ENCODE measurements around the gene IQSEC1.
A peak's percentile ranks its signal among the peaks of the same experiment; 100 is the strongest.

The IQSEC1 gene

DNA sequence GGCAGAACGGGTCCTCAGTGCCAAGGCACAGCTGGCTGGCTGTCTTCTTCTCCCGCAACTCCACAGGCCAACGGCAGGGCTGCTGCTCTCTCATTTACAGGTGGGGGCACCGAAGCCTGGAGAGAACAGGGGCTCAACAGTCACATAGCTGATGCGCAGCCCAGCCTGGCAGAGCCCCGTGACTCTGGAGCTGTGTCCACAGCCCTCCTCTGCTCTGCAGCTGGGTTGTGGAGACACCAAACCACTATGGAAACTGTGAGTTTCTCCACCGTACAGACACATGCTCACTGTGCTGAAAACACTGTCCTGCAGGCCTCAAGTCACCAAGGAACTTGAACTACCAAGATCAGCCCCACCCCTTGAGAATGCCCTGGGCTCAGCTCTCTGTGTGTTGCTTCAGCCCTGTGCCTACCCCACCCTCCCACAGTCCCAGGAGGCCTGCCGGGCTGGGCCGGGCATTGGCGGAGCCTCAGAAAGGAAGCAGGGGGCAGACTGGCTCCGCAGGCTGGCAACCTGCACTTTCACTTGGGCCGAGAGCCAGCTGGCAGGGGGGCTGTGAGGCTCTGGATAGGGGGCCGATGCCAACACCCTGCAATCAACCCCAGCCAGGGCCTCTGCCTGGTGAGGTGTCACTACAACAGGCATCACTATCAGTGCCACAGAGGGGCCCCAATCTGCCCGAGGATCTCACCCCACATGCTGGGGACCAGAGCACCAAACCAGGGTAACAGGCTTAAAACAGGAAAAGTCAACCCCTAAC, 118.2 kb downstream of the IQSEC1 start:
- Histone ChIP-seq H3K27me3 (ENCODE audit: control insufficient read depth in 1 of 2, insufficient read depth in 2 of 2, low read length in 2 of 2) (no peaks in the 10 kb centered on the region), H3K36me3 (ENCODE audit: control insufficient read depth in 1 of 2, insufficient read depth in 2 of 2, low read length in 2 of 2) (no peaks in the 10 kb centered on the region), H3K9ac (ENCODE audit: low read depth in 1 of 2, low read length in 2 of 2) (peak overlapping the region in 1 of 2 donors; percentile 10), H3K4me1 (ENCODE audit: control insufficient read depth in 1 of 2, insufficient read depth in 2 of 2, low read length in 2 of 2) (peaks cover 18 to 28% of the 10 kb centered on the region in 2 donors), H3K4me3 (ENCODE audit: low read depth in 1 of 2, low read length in 2 of 2) (no peak overlapping the region), H3K9me3 (ENCODE audit: control insufficient read depth in 1 of 2, low read length in 2 of 2) (no peaks in the 10 kb centered on the region), H3K27ac (ENCODE audit: low read depth, low read length) (no peak overlapping the region)

DNA sequence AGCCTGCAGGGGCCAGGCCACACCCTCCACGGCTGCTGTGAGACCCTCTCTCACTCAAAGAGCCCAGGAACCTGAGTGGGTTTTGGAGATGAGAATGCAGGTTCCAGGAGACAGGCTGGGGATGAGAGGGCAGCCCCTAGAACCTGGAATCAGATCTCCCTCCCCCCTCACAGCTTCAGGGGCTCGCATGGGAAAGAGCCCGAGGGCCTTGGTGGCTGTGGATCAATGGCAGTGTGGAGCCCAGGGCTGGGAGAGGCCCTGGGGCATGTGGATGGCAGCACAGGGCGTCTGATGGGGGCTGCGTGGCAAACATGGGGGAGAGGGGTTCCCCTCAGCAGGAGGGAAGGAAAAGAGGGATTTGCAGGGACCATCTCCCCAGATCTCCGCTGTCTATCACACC, 119.0 kb downstream of the IQSEC1 start:
- no peak overlapping the region for H3K4me3 ChIP-seq (ENCODE audit: low read depth in 1 of 2, low read length in 2 of 2)
- H3K4me1 ChIP-seq (ENCODE audit: control insufficient read depth in 1 of 2, insufficient read depth in 2 of 2, low read length in 2 of 2), result peaks cover 15 to 28% of the 10 kb centered on the region in 2 donors
- no peak overlapping the region for H3K27ac ChIP-seq (ENCODE audit: low read depth, low read length)
- no peak overlapping the region for H3K9ac ChIP-seq (ENCODE audit: low read depth in 1 of 2, low read length in 2 of 2)
- H3K9me3 ChIP-seq (ENCODE audit: control insufficient read depth in 1 of 2, low read length in 2 of 2), result no peaks in the 10 kb centered on the region
- H3K27me3 ChIP-seq (ENCODE audit: control insufficient read depth in 1 of 2, insufficient read depth in 2 of 2, low read length in 2 of 2), result no peaks in the 10 kb centered on the region
- no peaks in the 10 kb centered on the region for H3K36me3 ChIP-seq (ENCODE audit: control insufficient read depth in 1 of 2, insufficient read depth in 2 of 2, low read length in 2 of 2)

GRCh38 chr3:12953201-12953995, 119.8 kb downstream of the IQSEC1 start:
- Histone ChIP-seq H3K4me3 (ENCODE audit: low read depth in 1 of 2, low read length in 2 of 2) (no peak overlapping the region), H3K27me3 (ENCODE audit: control insufficient read depth in 1 of 2, insufficient read depth in 2 of 2, low read length in 2 of 2) (no peaks in the 10 kb centered on the region), H3K4me1 (ENCODE audit: control insufficient read depth in 1 of 2, insufficient read depth in 2 of 2, low read length in 2 of 2) (peaks cover 21 to 33% of the 10 kb centered on the region in 2 donors), H3K9me3 (ENCODE audit: control insufficient read depth in 1 of 2, low read length in 2 of 2) (no peaks in the 10 kb centered on the region), H3K9ac (ENCODE audit: low read depth in 1 of 2, low read length in 2 of 2) (no peak overlapping the region), H3K27ac (ENCODE audit: low read depth, low read length) (no peak overlapping the region), H3K36me3 (ENCODE audit: control insufficient read depth in 1 of 2, insufficient read depth in 2 of 2, low read length in 2 of 2) (no peaks in the 10 kb centered on the region)

DNA sequence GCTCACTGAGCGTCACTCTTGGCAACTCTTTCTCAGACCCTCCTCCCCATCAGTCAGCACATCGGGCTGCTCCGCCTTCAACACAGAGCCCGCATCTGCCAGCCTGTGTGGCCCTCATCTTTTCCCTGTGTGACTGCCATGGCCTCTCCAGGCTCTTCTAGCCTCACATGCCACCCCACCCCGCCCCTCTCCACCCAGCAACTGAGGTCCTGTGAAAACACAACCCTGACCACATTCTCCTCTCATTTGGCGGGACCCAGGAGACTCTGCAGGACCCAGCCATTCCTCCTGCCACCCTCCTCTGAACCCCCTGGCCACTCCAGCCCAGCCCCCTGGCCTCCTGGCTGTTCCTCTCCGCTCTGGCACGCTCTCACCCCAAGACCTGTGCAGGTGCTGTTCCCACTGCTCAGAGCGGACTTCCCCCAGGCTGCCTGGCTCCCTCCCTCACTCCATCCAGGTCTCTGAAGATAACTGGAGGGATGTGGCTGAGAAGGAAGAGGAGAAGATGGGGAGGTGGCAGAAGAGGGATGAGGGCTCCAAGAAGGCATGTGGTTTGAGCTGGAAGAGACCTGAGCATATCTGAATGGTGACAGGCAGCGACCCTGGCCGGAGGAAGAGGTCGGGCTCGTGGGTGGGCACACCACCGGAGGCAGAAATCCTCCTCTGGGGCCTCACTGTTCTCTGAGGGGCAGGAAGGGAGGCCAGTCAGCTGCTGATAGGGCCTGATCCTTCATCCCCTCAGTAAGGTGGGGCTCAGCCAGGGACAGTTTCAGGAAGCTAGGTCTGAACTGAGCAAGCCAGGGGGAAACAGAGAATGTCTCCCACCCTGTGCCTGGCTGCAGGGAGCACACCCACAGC, 120.7 kb downstream of the IQSEC1 start:
- H3K9ac ChIP-seq (ENCODE audit: low read depth in 1 of 2, low read length in 2 of 2), result no peak overlapping the region
- no peaks in the 10 kb centered on the region for H3K9me3 ChIP-seq (ENCODE audit: control insufficient read depth in 1 of 2, low read length in 2 of 2)
- no peak overlapping the region for H3K27ac ChIP-seq (ENCODE audit: low read depth, low read length)
- peaks cover 29 to 41% of the 10 kb centered on the region in 2 donors for H3K4me1 ChIP-seq (ENCODE audit: control insufficient read depth in 1 of 2, insufficient read depth in 2 of 2, low read length in 2 of 2)
- no peaks in the 10 kb centered on the region for H3K36me3 ChIP-seq (ENCODE audit: control insufficient read depth in 1 of 2, insufficient read depth in 2 of 2, low read length in 2 of 2)
- no peaks in the 10 kb centered on the region for H3K27me3 ChIP-seq (ENCODE audit: control insufficient read depth in 1 of 2, insufficient read depth in 2 of 2, low read length in 2 of 2)
- H3K4me3 ChIP-seq (ENCODE audit: low read depth in 1 of 2, low read length in 2 of 2), result no peak overlapping the region

DNA sequence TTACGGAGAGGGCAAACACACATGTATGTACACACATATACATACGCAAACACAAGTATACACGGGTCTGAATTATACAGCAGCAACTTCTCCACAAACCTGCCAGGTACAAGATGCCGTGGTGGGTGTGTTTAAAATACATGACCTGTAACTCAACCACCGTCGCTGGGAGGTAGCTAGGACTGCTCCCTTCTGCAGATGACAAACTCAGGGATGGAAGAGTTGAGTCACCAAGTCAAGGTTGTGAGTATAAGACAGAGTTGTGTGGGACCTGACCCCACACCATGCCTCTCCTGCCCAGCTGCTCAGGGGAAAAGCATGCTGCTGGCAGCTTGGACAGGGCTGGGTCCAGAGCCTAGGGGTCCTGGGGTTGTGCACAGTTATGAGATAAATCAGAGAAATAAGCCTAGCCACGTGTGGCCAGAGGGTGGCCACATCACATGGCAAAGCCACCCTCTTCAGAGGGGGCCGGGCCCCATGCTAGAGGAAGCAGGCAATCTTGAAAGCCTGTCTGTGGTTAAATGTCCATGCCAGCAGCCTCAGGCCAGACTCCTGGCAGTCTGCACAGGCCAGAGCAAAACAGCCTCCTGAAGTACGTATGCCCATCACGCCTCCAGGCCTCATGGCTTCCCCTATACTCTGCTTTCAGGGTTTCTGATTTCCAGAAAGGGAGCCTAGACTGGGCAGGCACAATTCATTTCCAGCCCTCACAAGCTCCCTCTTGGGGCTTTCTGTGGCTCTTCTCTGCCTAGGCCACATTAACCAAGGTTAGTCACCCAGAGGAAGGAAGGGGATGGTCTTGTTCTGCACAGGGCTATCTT, 124.1 kb downstream of the IQSEC1 start:
- Histone ChIP-seq H3K36me3 (ENCODE audit: control insufficient read depth in 1 of 2, insufficient read depth in 2 of 2, low read length in 2 of 2) (no peaks in the 10 kb centered on the region), H3K27ac (ENCODE audit: low read depth, low read length) (no peak overlapping the region), H3K9me3 (ENCODE audit: control insufficient read depth in 1 of 2, low read length in 2 of 2) (no peaks in the 10 kb centered on the region), H3K27me3 (ENCODE audit: control insufficient read depth in 1 of 2, insufficient read depth in 2 of 2, low read length in 2 of 2) (no peaks in the 10 kb centered on the region), H3K4me3 (ENCODE audit: low read depth in 1 of 2, low read length in 2 of 2) (no peak overlapping the region), H3K9ac (ENCODE audit: low read depth in 1 of 2, low read length in 2 of 2) (no peak overlapping the region), H3K4me1 (ENCODE audit: control insufficient read depth in 1 of 2, insufficient read depth in 2 of 2, low read length in 2 of 2) (peaks cover 27 to 29% of the 10 kb centered on the region in 2 donors)

DNA sequence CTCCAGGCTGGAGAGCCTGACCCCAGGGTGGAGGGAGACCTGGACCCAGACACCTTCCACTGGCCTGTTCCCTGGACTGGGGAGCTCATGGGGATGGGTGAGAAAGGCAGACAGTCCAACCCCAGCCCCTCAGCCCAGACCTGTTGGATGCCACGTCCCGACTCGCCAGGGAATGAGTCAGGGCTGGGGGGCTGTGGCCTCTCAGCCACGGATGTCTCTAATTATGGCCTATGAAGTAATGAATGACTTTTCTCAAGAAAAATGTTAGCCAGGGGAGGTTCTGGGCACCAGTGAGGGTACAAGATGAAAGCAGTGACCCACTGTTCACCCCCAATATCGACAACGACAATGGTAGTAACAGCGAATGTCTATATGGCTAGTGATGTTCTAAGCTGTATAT, 124.9 kb downstream of the IQSEC1 start:
- Histone ChIP-seq H3K4me1 (ENCODE audit: control insufficient read depth in 1 of 2, insufficient read depth in 2 of 2, low read length in 2 of 2) (peaks cover 27 to 28% of the 10 kb centered on the region in 2 donors), H3K27ac (ENCODE audit: low read depth, low read length) (no peak overlapping the region), H3K9ac (ENCODE audit: low read depth in 1 of 2, low read length in 2 of 2) (no peak overlapping the region)

DNA sequence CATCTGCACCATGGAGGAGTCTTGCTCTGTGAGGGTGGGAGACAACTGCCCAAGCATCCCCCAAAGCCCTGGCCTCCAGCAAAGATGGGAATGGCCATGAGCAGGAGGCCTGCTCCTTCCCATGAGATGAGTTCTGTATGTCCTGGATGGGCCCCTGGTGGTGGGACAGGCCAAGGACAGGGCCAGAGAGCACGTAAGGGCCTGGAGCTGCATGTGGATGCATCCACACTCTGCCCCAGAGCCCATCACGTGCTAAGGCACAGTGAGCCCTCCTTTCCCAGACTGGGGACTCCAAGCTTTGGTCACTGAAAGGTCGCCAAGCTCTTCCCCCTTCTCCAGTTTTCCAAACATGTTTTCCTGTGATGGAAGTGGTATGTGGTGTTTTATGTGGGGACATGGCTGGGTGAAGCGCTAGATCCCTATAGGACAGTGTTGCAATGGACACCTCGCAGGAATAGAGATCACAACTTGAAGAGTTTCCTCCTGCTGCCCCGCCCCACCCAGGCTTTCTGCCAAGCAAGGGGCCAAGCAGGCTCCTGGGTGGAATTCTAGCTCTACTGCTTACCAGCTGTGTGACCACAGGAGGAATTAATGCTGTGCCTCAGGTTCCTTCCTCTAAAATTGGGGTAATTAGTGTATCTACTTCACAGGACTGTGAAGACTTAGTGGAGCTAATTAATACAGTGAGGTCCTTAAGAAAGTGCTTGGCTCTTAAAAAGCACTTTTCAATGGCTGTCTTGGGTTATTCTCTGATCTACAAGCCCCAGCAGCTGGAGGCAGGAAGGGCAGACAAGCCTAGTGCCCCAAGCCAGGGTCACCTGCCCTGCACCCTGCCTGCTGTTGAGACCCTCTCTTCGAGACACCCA, 125.5 kb downstream of the IQSEC1 start:
- H3K4me1 ChIP-seq (ENCODE audit: control insufficient read depth in 1 of 2, insufficient read depth in 2 of 2, low read length in 2 of 2), result peaks cover 27 to 28% of the 10 kb centered on the region in 2 donors
- H3K27me3 ChIP-seq (ENCODE audit: control insufficient read depth in 1 of 2, insufficient read depth in 2 of 2, low read length in 2 of 2), result no peaks in the 10 kb centered on the region
- H3K27ac ChIP-seq (ENCODE audit: low read depth, low read length), result no peak overlapping the region
- H3K9me3 ChIP-seq (ENCODE audit: control insufficient read depth in 1 of 2, low read length in 2 of 2), result no peaks in the 10 kb centered on the region
- no peaks in the 10 kb centered on the region for H3K36me3 ChIP-seq (ENCODE audit: control insufficient read depth in 1 of 2, insufficient read depth in 2 of 2, low read length in 2 of 2)
- no peak overlapping the region for H3K4me3 ChIP-seq (ENCODE audit: low read depth in 1 of 2, low read length in 2 of 2)
- H3K9ac ChIP-seq (ENCODE audit: low read depth in 1 of 2, low read length in 2 of 2), result no peak overlapping the region

More for the DNA sequence above, 124.9 kb downstream of the IQSEC1 start:
- Histone ChIP-seq H3K4me3 (ENCODE audit: low read depth in 1 of 2, low read length in 2 of 2) (no peak overlapping the region), H3K27me3 (ENCODE audit: control insufficient read depth in 1 of 2, insufficient read depth in 2 of 2, low read length in 2 of 2) (no peaks in the 10 kb centered on the region), H3K9me3 (ENCODE audit: control insufficient read depth in 1 of 2, low read length in 2 of 2) (no peaks in the 10 kb centered on the region), H3K36me3 (ENCODE audit: control insufficient read depth in 1 of 2, insufficient read depth in 2 of 2, low read length in 2 of 2) (no peaks in the 10 kb centered on the region)

DNA sequence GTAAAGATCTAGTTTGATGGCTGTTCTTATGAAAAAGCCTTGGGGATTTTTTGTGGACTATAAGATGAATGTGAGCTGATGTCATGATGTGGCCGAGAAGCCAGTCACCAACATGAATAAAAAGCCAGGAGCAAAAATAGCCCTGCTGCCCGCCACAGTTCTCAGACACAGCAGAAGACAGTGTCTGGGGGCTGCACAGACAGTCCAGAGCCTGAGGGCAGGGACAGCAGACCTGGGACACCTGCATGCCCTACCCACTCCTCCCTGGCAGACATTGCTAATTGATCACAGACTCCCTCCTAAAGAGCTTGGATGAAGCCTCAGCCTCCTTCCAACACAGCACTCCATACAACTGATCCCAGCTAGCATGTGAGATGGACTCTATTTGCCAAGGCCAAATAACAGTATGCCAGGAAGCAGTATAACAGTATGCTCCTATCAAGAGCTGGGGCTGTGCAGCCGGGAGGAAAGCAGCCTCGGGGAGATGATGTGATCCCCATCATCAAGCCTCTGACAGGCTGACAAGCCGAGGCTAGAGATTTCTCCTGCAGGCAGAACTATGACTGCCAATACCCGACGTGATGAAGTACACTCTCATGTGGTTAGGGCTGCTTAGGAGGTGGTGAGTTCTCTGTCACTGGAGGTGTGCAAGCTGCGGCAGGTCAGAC, 126.4 kb downstream of the IQSEC1 start:
- no peak overlapping the region for H3K4me3 ChIP-seq (ENCODE audit: low read depth in 1 of 2, low read length in 2 of 2)

More for the DNA sequence above, 126.4 kb downstream of the IQSEC1 start:
- H3K4me1 ChIP-seq (ENCODE audit: control insufficient read depth in 1 of 2, insufficient read depth in 2 of 2, low read length in 2 of 2), result peaks cover 27 to 28% of the 10 kb centered on the region in 2 donors
- no peak overlapping the region for H3K27ac ChIP-seq (ENCODE audit: low read depth, low read length)
- H3K36me3 ChIP-seq (ENCODE audit: control insufficient read depth in 1 of 2, insufficient read depth in 2 of 2, low read length in 2 of 2), result peaks cover 0 to 3% of the 10 kb centered on the region in 2 donors
- H3K27me3 ChIP-seq (ENCODE audit: control insufficient read depth in 1 of 2, insufficient read depth in 2 of 2, low read length in 2 of 2), result no peaks in the 10 kb centered on the region
- no peak overlapping the region for H3K9ac ChIP-seq (ENCODE audit: low read depth in 1 of 2, low read length in 2 of 2)
- no peaks in the 10 kb centered on the region for H3K9me3 ChIP-seq (ENCODE audit: control insufficient read depth in 1 of 2, low read length in 2 of 2)
